ENCODE data around the gene IQGAP1.

DNA sequence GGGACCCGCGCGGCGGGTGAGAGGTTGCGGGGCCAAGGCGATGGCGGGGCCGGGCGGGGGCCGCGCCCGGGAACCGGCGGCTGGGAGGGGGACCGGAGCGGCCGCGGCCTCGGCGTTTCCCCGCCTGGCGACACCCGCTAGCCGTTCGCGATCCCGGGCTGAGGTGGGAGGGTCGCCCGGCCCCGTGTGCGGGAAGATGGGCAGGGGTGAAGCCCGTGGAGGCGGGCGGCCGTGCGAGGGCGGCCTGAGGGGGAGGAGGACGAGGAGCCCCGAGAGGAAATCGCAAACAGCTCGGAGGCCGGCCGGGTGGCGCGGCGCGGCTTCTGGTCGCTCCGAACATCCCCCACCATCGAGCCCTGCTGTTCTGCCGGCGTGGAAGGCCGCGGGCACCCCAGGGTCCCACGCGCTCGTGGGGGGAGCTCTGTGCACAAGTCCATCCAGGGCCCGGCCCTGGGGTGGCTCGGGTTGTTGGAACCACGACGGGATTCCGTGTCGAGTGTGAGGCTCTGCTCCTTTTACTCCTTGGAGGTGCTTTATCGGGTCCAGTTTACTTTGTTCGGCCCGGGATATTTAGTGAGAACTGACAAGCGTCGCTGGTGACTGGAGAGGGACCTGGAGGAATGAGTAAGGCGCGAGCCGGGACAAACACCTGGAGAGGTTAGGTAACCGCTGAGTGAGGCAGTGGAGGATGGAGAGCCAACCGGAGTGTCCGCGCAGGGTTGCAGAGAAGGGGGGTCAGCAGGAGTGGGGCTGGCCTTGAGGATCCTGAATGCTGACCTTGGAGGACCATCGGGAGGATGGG is 142.4 kb downstream of the IQGAP1 start:
- TF ChIP-seq KDM5A (IDR thresholded peaks at IDR 0.05) (no peak), POLR2A (IDR thresholded peaks at IDR 0.05; ENCODE audit: low read length) (no peak), PHF8 (IDR thresholded peaks at IDR 0.05; ENCODE audit: borderline replicate concordance, low read depth) (no peak; the same call in 1 of the 2 replicates), RAD21 (conservative IDR thresholded peaks at IDR 0.05 in 1 of 2, IDR thresholded peaks at IDR 0.05 in 1 of 2) (no peak), BHLHE40 (IDR thresholded peaks at IDR 0.05; ENCODE audit: low read depth, low read length) (no peak), CEBPB (IDR thresholded peaks at IDR 0.05) (no peak), RARB (CRISPR knock-in tag; IDR thresholded peaks at IDR 0.05) (no peak)
- TF ChIP-seq, protein P1, sequence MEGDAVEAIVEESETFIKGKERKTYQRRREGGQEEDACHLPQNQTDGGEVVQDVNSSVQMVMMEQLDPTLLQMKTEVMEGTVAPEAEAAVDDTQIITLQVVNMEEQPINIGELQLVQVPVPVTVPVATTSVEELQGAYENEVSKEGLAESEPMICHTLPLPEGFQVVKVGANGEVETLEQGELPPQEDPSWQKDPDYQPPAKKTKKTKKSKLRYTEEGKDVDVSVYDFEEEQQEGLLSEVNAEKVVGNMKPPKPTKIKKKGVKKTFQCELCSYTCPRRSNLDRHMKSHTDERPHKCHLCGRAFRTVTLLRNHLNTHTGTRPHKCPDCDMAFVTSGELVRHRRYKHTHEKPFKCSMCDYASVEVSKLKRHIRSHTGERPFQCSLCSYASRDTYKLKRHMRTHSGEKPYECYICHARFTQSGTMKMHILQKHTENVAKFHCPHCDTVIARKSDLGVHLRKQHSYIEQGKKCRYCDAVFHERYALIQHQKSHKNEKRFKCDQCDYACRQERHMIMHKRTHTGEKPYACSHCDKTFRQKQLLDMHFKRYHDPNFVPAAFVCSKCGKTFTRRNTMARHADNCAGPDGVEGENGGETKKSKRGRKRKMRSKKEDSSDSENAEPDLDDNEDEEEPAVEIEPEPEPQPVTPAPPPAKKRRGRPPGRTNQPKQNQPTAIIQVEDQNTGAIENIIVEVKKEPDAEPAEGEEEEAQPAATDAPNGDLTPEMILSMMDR (IDR thresholded peaks at IDR 0.05), result no peak; the same call in 2 of the 3 replicates

Measured in A549 (cell line).